ENCODE results near the gene ZXDC. TPM values are rescaled to one million over a fixed set of nuclear protein-coding genes. Genes with fewer than 3 reads are reported as not detected.

The ZXDC gene
- total RNA-seq, 1 experiment from 2014 or later: 61.1 TPM

DNA sequence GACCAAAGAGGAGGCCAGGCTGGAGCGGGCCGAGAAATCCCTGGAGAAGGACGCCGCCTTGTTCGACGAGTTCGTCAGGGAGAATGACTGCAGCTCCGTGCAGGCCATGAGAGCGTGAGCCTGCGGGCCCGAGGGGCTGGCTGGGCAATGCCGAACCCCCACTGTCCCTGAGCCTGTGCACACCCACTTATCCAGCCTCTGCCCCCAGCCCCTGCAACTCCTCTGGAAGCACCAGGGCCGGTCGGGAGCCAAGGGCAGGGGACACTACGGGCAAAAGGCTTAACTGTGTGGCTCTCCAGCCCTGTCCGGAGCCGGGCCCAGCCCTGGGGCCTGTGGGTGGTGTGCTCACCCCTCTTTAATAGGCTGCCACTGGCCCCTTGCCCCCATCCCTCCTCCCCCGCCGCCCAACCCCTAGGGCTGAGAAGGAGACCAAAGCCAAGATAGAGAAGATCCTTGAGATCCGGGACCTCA, 57.0 kb downstream of the ZXDC start:
- intact Hi-C loops (cut with micrococcal nuclease; ENCODE audit: unreplicated experiment): no loop called here
- H3K36me3 ChIP-seq (ENCODE audit: insufficient read depth, low read length, poor library complexity, severe bottlenecking): no peaks in the 10 kb centered on the region
- ChIA-PET POLR2A (ENCODE audit: low non-redundant PET) (no interaction called here), CTCF (no interaction called here)
- no peaks in the 10 kb centered on the region for H3K9me3 ChIP-seq (ENCODE audit: low read depth, low read length, poor library complexity, severe bottlenecking)
- TF ChIP-seq CTCF (conservative IDR thresholded peaks at IDR 0.05; ENCODE audit: low read depth, low read length) (no peak), EZH2 (IDR thresholded peaks at IDR 0.05; ENCODE audit: borderline replicate concordance, low read depth, low read length, poor library complexity, severe bottlenecking) (no peak)
- H3K27me3 ChIP-seq (replicated peaks; ENCODE audit: insufficient read depth, low read depth, low read length, poor library complexity): no peaks in the 10 kb centered on the region
- H3K4me1 ChIP-seq (ENCODE audit: insufficient read depth, low read length, poor library complexity, severe bottlenecking): no peaks in the 10 kb centered on the region
- H3K4me3 ChIP-seq (ENCODE audit: low read depth, low read length, poor library complexity, severe bottlenecking): no peak overlapping the region
- no peak overlapping the region for H3K27ac ChIP-seq (ENCODE audit: low read depth, low read length, poor library complexity, severe bottlenecking)
- DNase-seq (ENCODE audit: low spot score): no peak
- BruUV-seq (replicated peaks): no TSS peak

GRCh38 chr3:126417981-126418530, 57.6 kb downstream of the ZXDC start:
- Histone ChIP-seq H3K27ac (ENCODE audit: low read depth, low read length, poor library complexity, severe bottlenecking) (no peak overlapping the region), H3K4me1 (ENCODE audit: insufficient read depth, low read length, poor library complexity, severe bottlenecking) (no peaks in the 10 kb centered on the region), H3K9me3 (ENCODE audit: low read depth, low read length, poor library complexity, severe bottlenecking) (no peaks in the 10 kb centered on the region), H3K4me3 (ENCODE audit: low read depth, low read length, poor library complexity, severe bottlenecking) (no peak overlapping the region), H3K36me3 (ENCODE audit: insufficient read depth, low read length, poor library complexity, severe bottlenecking) (no peaks in the 10 kb centered on the region), H3K27me3 (replicated peaks; ENCODE audit: insufficient read depth, low read depth, low read length, poor library complexity) (no peaks in the 10 kb centered on the region)
- no TSS peak for BruUV-seq (replicated peaks)
- ChIA-PET POLR2A (ENCODE audit: low non-redundant PET) (no interaction called here), CTCF (no interaction called here)
- intact Hi-C loops (cut with micrococcal nuclease; ENCODE audit: unreplicated experiment): no loop called here
- TF ChIP-seq CTCF (conservative IDR thresholded peaks at IDR 0.05; ENCODE audit: low read depth, low read length): no peak
- DNase-seq (ENCODE audit: low spot score): no peak

- ChIA-PET POLR2A (ENCODE audit: low non-redundant PET) (no interaction called here), CTCF (no interaction called here)
- DNase-seq (ENCODE audit: low spot score): no peak
- H3K4me3 ChIP-seq (ENCODE audit: low read depth, low read length, poor library complexity, severe bottlenecking): no peak overlapping the region
- H3K4me1 ChIP-seq (ENCODE audit: insufficient read depth, low read length, poor library complexity, severe bottlenecking): no peaks in the 10 kb centered on the region
- H3K9me3 ChIP-seq (ENCODE audit: low read depth, low read length, poor library complexity, severe bottlenecking): no peaks in the 10 kb centered on the region
- intact Hi-C loops (cut with micrococcal nuclease; ENCODE audit: unreplicated experiment): no loop called here
- no peak overlapping the region for H3K27ac ChIP-seq (ENCODE audit: low read depth, low read length, poor library complexity, severe bottlenecking)
- no peaks in the 10 kb centered on the region for H3K27me3 ChIP-seq (replicated peaks; ENCODE audit: insufficient read depth, low read depth, low read length, poor library complexity)
- no peaks in the 10 kb centered on the region for H3K36me3 ChIP-seq (ENCODE audit: insufficient read depth, low read length, poor library complexity, severe bottlenecking)
- BruUV-seq (replicated peaks): no TSS peak
- TF ChIP-seq CTCF (conservative IDR thresholded peaks at IDR 0.05; ENCODE audit: low read depth, low read length): no peak
- TF ChIP-seq EZH2 (IDR thresholded peaks at IDR 0.05; ENCODE audit: borderline replicate concordance, low read depth, low read length, poor library complexity, severe bottlenecking): no peak
Measured at GRCh38 chr3:126417515-126417914, 58.2 kb downstream of the ZXDC start.
